ENCODE data around the gene GRID2. TPM values are rescaled to one million over a fixed set of nuclear protein-coding genes. Genes with fewer than 3 reads are reported as not detected.

The GRID2 gene
- polyA plus RNA-seq, 1 donor from 2014 or later, result 14.9 TPM

DNA sequence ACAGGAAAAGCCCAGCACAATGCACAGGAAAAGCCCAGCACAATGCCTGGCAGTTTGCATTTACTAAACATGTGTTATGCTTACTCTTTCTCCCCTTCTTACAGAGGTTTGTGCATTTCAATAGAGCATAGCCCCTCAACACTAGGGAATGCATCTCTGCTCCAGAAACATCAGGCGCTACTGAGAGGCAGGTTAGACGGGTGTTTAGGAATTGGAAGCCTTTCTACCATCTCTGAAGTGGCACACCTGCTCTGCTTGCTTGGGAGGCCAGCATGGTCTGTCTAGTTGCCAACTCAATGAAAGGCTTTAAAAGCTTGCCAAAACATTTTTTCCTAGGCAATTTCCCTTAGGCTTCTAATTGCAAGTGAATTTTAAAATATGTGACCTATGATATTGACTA, 55.7 kb downstream of the GRID2 start:
- no peaks in the 10 kb centered on the region for H3K36me3 ChIP-seq (ENCODE audit: insufficient read depth, low read length)
- no peaks in the 10 kb centered on the region for H4K20me1 ChIP-seq (ENCODE audit: insufficient read depth)
- H3K9me2 ChIP-seq (ENCODE audit: insufficient read depth, low read length), result no peaks in the 10 kb centered on the region
- H2AFZ ChIP-seq (ENCODE audit: low read depth, low read length), result no peak overlapping the region
- H3K27me3 ChIP-seq (ENCODE audit: insufficient read depth, low read depth, low read length), result no peaks in the 10 kb centered on the region
- TF ChIP-seq MXI1 (conservative IDR thresholded peaks at IDR 0.05; ENCODE audit: poor library complexity, severe bottlenecking), result no peak
- no peak for TF ChIP-seq POLR2AphosphoS5 (IDR thresholded peaks at IDR 0.05)
- TF ChIP-seq, protein P1, sequence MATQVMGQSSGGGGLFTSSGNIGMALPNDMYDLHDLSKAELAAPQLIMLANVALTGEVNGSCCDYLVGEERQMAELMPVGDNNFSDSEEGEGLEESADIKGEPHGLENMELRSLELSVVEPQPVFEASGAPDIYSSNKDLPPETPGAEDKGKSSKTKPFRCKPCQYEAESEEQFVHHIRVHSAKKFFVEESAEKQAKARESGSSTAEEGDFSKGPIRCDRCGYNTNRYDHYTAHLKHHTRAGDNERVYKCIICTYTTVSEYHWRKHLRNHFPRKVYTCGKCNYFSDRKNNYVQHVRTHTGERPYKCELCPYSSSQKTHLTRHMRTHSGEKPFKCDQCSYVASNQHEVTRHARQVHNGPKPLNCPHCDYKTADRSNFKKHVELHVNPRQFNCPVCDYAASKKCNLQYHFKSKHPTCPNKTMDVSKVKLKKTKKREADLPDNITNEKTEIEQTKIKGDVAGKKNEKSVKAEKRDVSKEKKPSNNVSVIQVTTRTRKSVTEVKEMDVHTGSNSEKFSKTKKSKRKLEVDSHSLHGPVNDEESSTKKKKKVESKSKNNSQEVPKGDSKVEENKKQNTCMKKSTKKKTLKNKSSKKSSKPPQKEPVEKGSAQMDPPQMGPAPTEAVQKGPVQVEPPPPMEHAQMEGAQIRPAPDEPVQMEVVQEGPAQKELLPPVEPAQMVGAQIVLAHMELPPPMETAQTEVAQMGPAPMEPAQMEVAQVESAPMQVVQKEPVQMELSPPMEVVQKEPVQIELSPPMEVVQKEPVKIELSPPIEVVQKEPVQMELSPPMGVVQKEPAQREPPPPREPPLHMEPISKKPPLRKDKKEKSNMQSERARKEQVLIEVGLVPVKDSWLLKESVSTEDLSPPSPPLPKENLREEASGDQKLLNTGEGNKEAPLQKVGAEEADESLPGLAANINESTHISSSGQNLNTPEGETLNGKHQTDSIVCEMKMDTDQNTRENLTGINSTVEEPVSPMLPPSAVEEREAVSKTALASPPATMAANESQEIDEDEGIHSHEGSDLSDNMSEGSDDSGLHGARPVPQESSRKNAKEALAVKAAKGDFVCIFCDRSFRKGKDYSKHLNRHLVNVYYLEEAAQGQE (IDR thresholded peaks at IDR 0.05; ENCODE audit: borderline replicate concordance), result no peak
- no peak for TF ChIP-seq EP300 (conservative IDR thresholded peaks at IDR 0.05; ENCODE audit: poor library complexity, severe bottlenecking)
- TF ChIP-seq, protein P2, sequence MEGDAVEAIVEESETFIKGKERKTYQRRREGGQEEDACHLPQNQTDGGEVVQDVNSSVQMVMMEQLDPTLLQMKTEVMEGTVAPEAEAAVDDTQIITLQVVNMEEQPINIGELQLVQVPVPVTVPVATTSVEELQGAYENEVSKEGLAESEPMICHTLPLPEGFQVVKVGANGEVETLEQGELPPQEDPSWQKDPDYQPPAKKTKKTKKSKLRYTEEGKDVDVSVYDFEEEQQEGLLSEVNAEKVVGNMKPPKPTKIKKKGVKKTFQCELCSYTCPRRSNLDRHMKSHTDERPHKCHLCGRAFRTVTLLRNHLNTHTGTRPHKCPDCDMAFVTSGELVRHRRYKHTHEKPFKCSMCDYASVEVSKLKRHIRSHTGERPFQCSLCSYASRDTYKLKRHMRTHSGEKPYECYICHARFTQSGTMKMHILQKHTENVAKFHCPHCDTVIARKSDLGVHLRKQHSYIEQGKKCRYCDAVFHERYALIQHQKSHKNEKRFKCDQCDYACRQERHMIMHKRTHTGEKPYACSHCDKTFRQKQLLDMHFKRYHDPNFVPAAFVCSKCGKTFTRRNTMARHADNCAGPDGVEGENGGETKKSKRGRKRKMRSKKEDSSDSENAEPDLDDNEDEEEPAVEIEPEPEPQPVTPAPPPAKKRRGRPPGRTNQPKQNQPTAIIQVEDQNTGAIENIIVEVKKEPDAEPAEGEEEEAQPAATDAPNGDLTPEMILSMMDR (IDR thresholded peaks at IDR 0.05; ENCODE audit: poor library complexity, severe bottlenecking), result no peak
- TF ChIP-seq SMC3 (conservative IDR thresholded peaks at IDR 0.05; ENCODE audit: poor library complexity), result no peak
- TF ChIP-seq TAF1 (IDR thresholded peaks at IDR 0.05; ENCODE audit: low read depth), result no peak
- TF ChIP-seq EZH2 (IDR thresholded peaks at IDR 0.05; ENCODE audit: borderline replicate concordance, insufficient read depth, low read length, poor library complexity, severe bottlenecking), result no peak
- TF ChIP-seq RAD21 (conservative IDR thresholded peaks at IDR 0.05), result no peak
- no peaks in the 10 kb centered on the region for H3F3A ChIP-seq (ENCODE audit: insufficient read depth, low read length, poor library complexity, severe bottlenecking)
- no peaks in the 10 kb centered on the region for H3K79me2 ChIP-seq (replicated peaks; ENCODE audit: insufficient read depth, low read length)
- H3K27ac ChIP-seq (ENCODE audit: low read length), result no peak overlapping the region
- H3K4me3 ChIP-seq (ENCODE audit: low read length), result no peak overlapping the region
- no peak overlapping the region for H3K4me2 ChIP-seq (ENCODE audit: low read length)
- H3K9ac ChIP-seq (ENCODE audit: low read length), result no peak overlapping the region
- H3K9me3 ChIP-seq (ENCODE audit: low read length), result no peaks in the 10 kb centered on the region

DNA sequence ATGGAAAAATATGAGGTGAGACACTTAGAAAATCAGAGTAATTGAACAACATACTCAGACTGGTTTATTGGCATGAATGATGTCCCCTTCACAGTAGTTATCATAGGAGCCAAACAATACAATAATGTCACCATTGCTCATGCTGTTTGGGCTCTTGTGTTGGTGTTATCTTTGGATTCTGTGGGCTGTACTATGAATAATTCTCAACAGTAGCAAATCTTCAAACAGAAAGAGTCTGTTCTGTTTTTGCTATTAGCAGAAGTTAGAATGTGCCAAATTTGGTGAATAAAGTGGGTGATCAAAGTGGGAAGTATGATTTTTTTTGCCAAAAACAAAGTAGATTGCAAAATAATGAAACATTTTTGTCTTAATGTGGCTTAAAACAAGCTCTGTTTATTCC, 58.3 kb downstream of the GRID2 start:
- Histone ChIP-seq H3K4me3 (ENCODE audit: low read length) (no peak overlapping the region), H4K20me1 (ENCODE audit: insufficient read depth) (no peaks in the 10 kb centered on the region), H3K36me3 (ENCODE audit: insufficient read depth, low read length) (no peaks in the 10 kb centered on the region), H3K4me2 (ENCODE audit: low read length) (no peak overlapping the region), H3K9me3 (ENCODE audit: low read length) (no peaks in the 10 kb centered on the region), H3F3A (ENCODE audit: insufficient read depth, low read length, poor library complexity, severe bottlenecking) (no peaks in the 10 kb centered on the region), H3K27me3 (ENCODE audit: insufficient read depth, low read depth, low read length) (no peaks in the 10 kb centered on the region), H3K9ac (ENCODE audit: low read length) (no peak overlapping the region), H2AFZ (ENCODE audit: low read depth, low read length) (no peak overlapping the region), H3K9me2 (ENCODE audit: insufficient read depth, low read length) (no peaks in the 10 kb centered on the region), H3K27ac (ENCODE audit: low read length) (no peak overlapping the region), H3K79me2 (replicated peaks; ENCODE audit: insufficient read depth, low read length) (no peaks in the 10 kb centered on the region)
- TF ChIP-seq, protein P2 (IDR thresholded peaks at IDR 0.05; ENCODE audit: poor library complexity, severe bottlenecking), result no peak
- TF ChIP-seq POLR2AphosphoS5 (IDR thresholded peaks at IDR 0.05) (no peak), TAF1 (IDR thresholded peaks at IDR 0.05; ENCODE audit: low read depth) (no peak), MXI1 (conservative IDR thresholded peaks at IDR 0.05; ENCODE audit: poor library complexity, severe bottlenecking) (no peak), EZH2 (IDR thresholded peaks at IDR 0.05; ENCODE audit: borderline replicate concordance, insufficient read depth, low read length, poor library complexity, severe bottlenecking) (no peak), RAD21 (conservative IDR thresholded peaks at IDR 0.05) (no peak), EP300 (conservative IDR thresholded peaks at IDR 0.05; ENCODE audit: poor library complexity, severe bottlenecking) (no peak), SMC3 (conservative IDR thresholded peaks at IDR 0.05; ENCODE audit: poor library complexity) (no peak)
- TF ChIP-seq, protein P1 (IDR thresholded peaks at IDR 0.05; ENCODE audit: borderline replicate concordance), result no peak

All from neural cell (in vitro differentiated cells).